Naive thymus-derived CD8-positive, alpha-beta T cell (primary cell): ENCODE data around the gene DHX32. TPM values are rescaled to one million over a fixed set of nuclear protein-coding genes. Genes with fewer than 3 reads are reported as not detected.

Experiments
- ATAC-seq, 2 donors: fragments of 150-1000 bp; cut with Tn5 transposase in 1 of 2; sonication (Bioruptor Pico), chemical (Tn5 transposase) in 1 of 2; 1 replicate in 1 of 2; 2 replicates in 1 of 2; pipeline ENCODE4 v1.10.0; 2021; ENCODE audit warnings: mild to moderate bottlenecking in 2 of 2, moderate library complexity in 2 of 2
- POLR2A ChIA-PET: fragments of 350-600 bp; sonication (Branson Sonifier 250); formaldehyde crosslinking; loops from one replicate; lab custom pipeline; 2021; ENCODE audit warnings: antibody characterized with exemption; lab: Charles Lee
- DNase-seq, 10 donors: peaks; one replicate each; pipeline versions ENCODE4 v3.0.0 to v3.0.0-alpha.2; 2020 to 2022
- H3K27ac Mint-ChIP-seq, 10 donors: one replicate each; pipeline ENCODE4 v1.8.0; 2020 to 2022; ENCODE audit warnings: mild to moderate bottlenecking in 10 of 10, mixed read lengths in 10 of 10, moderate library complexity in 4 of 10, inconsistent platforms in 1 of 10
- H3K27me3 Mint-ChIP-seq, 5 donors: one replicate each; pipeline ENCODE4 v1.8.0; 2021 to 2022; ENCODE audit warnings: mixed read lengths in 5 of 5
- H3K36me3 Mint-ChIP-seq, 3 donors: one replicate each; pipeline ENCODE4 v1.8.0; 2020 to 2022; ENCODE audit warnings: mixed read lengths in 3 of 3, mild to moderate bottlenecking in 2 of 3, inconsistent platforms in 1 of 3
- H3K4me1 Mint-ChIP-seq, 4 donors: one replicate each; pipeline ENCODE4 v1.8.0; 2021 to 2022; ENCODE audit warnings: mixed read lengths in 4 of 4
- H3K4me3 Mint-ChIP-seq, 10 donors: one replicate each; pipeline ENCODE4 v1.8.0; 2020 to 2022; ENCODE audit warnings: mild to moderate bottlenecking in 10 of 10, mixed read lengths in 10 of 10, moderate library complexity in 6 of 10, inconsistent platforms in 1 of 10
- H3K9me3 Mint-ChIP-seq, 9 donors: one replicate each; pipeline ENCODE4 v1.8.0; 2020 to 2022; ENCODE audit warnings: mixed read lengths in 9 of 9, mild to moderate bottlenecking in 3 of 9, inconsistent platforms in 1 of 9, moderate library complexity in 1 of 9
- polyA plus RNA-seq, 3 donors: library from polyadenylated mRNA; unstranded; fragments of 300-500 nt; fragmentation: Illumina TruSeq; gene quantifications; one replicate each; pipeline ENCODE4 v1.2.3, GENCODE V29; 2021
- total RNA-seq, 8 experiments: library from RNA in 2 of 8; stranded (reverse) in 2 of 8; gene quantifications; one replicate each; pipeline ENCODE4 v1.2.3 and lab custom pipeline; 2021 to 2026

Gene DHX32
- total and polyA plus RNA-seq, 5 experiments from 2014 or later: 11.5 to 19.1 (median 17.3) TPM

- peaks cover 0 to 12% (median 9%) of the 10 kb centered on the region in 4 donors for H3K4me1 Mint-ChIP-seq
- no peak for DNase-seq
- H3K9me3 Mint-ChIP-seq: no peaks in the 10 kb centered on the region
- no peaks in the 10 kb centered on the region for H3K27me3 Mint-ChIP-seq
- peaks cover 4 to 62% (median 38%) of the 10 kb centered on the region in 3 donors for H3K36me3 Mint-ChIP-seq
- POLR2A ChIA-PET: no interaction called here
- no peak for ATAC-seq
- H3K4me3 Mint-ChIP-seq: no peak overlapping the region
- no peak overlapping the region for H3K27ac Mint-ChIP-seq
Observed at GRCh38 chr10:125812128-125812750, 68.9 kb downstream of the DHX32 start.

GRCh38 chr10:125811251-125811650 lies 69.8 kb downstream of the DHX32 start:
- Mint-ChIP-seq H3K27me3 (no peaks in the 10 kb centered on the region), H3K4me3 (no peak overlapping the region), H3K27ac (no peak overlapping the region), H3K36me3 (peaks cover 4 to 72% (median 38%) of the 10 kb centered on the region in 3 donors), H3K4me1 (peaks cover 0 to 7% (median 5%) of the 10 kb centered on the region in 4 donors), H3K9me3 (no peaks in the 10 kb centered on the region)
- no peak for ATAC-seq
- no peak for DNase-seq
- POLR2A ChIA-PET: no interaction called here

GRCh38 chr10:125808047-125808446 lies 73.0 kb downstream of the DHX32 start:
- Mint-ChIP-seq H3K4me1 (peaks cover 0 to 5% (median 1%) of the 10 kb centered on the region in 4 donors), H3K9me3 (no peaks in the 10 kb centered on the region), H3K27me3 (no peaks in the 10 kb centered on the region), H3K36me3 (peaks cover 4 to 60% (median 27%) of the 10 kb centered on the region in 3 donors), H3K4me3 (no peak overlapping the region), H3K27ac (no peak overlapping the region)
- DNase-seq (no peak), ATAC-seq (no peak)
- POLR2A ChIA-PET: no interaction called here

GRCh38 chr10:125802739-125803138 lies 78.4 kb downstream of the DHX32 start:
- no peaks in the 10 kb centered on the region for H3K27me3 Mint-ChIP-seq
- peaks cover 0 to 1% (median 0%) of the 10 kb centered on the region in 4 donors for H3K4me1 Mint-ChIP-seq
- H3K36me3 Mint-ChIP-seq: peaks cover 0 to 62% (median 12%) of the 10 kb centered on the region in 3 donors
- no peaks in the 10 kb centered on the region for H3K9me3 Mint-ChIP-seq
- DNase-seq: no peak
- POLR2A ChIA-PET: no interaction called here
- H3K4me3 Mint-ChIP-seq: no peak overlapping the region
- H3K27ac Mint-ChIP-seq: no peak overlapping the region
- no peak for ATAC-seq

DNA sequence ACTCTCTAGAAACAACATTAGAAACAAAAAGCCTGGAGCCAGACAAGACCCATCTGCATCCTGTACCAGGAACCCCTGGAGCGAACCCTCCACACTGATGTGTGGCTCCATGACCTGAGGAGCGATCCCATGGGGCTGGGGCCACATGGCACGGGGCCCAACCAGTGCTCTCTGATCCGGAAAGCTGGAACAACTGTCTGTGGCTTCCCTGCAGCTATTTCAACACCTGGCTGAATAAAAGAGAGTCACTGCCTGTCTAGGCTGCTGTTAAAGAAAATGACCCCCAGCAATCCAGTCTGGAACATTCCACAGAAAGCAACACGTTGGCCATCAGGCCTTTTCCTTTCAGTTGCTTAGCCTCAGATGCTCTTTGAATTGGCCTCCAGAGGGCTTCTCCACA lies 79.0 kb downstream of the DHX32 start:
- Mint-ChIP-seq H3K36me3 (peaks cover 0 to 61% (median 11%) of the 10 kb centered on the region in 3 donors), H3K27me3 (no peaks in the 10 kb centered on the region), H3K9me3 (no peaks in the 10 kb centered on the region), H3K4me3 (no peak overlapping the region), H3K27ac (no peak overlapping the region), H3K4me1 (no peaks in the 10 kb centered on the region)
- POLR2A ChIA-PET: no interaction called here
- DNase-seq (no peak), ATAC-seq (no peak)

DNA sequence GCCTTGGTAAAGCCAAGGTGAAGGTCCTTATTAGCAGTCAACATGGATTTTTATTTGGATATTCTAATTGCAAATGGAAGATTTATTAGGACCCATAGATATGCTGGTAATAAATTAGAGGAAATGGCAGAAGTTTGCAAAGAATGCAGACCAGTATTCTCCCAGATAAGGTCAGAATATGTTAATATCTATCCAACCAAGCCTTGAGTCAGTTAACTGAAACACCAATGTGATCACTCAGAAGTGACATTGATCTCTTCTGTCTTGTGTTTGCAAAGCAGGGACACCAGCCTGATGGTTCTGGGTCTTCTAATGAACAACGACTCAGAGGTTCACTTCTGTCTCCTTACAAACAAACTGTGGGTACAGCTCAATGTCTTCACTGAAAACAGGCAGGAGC lies 79.5 kb downstream of the DHX32 start:
- POLR2A ChIA-PET: no interaction called here
- DNase-seq: no peak
- H3K36me3 Mint-ChIP-seq: peaks cover 0 to 59% (median 11%) of the 10 kb centered on the region in 3 donors
- no peaks in the 10 kb centered on the region for H3K9me3 Mint-ChIP-seq
- no peak overlapping the region for H3K4me3 Mint-ChIP-seq
- no peaks in the 10 kb centered on the region for H3K4me1 Mint-ChIP-seq
- no peak overlapping the region for H3K27ac Mint-ChIP-seq
- ATAC-seq: no peak
- no peaks in the 10 kb centered on the region for H3K27me3 Mint-ChIP-seq

DNA sequence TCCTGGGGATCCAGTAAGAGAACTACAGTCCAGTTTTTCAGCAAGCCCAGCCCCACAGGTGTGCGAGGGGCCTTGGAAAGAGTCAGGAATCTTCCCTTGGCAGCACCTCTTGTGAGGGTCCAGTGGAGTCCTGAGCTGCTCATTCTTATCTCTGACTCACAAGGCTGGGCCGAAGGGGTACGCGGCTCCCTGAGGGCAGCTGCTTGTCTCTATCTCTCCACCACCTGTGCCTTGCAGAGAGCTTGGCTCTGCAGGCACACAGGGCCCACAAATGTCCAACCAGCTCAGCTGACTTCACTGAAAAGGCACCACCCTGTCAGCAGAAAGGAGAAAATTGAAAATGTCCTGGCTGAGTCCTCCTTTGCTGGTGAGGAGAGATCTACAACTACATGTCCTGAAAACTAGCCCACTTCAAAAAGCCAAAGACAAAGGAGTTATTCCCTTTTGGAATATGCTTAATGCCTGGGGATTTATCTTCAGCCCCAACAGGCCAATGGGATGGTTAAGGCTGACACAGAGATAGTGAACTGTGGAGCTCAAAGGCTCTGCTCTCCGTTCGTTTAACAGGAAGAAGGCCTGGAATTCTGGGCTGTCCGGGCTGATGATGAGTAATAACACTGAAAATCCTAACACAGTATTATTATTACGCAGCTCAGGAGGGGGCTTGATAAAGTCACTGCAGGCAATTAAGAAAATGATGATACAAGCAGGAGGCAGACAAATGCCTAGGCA lies 81.5 kb downstream of the DHX32 start:
- POLR2A ChIA-PET: no interaction called here
- H3K4me1 Mint-ChIP-seq: no peaks in the 10 kb centered on the region
- H3K4me3 Mint-ChIP-seq: no peak overlapping the region

GRCh38 chr10:125797994-125798662 lies 83.0 kb downstream of the DHX32 start:
- POLR2A ChIA-PET: interaction anchor here (1.0 kb wide), 1 partner anchor 25 kb away, joined by 3 read pairs; the partner anchor contains the start of genes BCCIP and UROS
- no peak for ATAC-seq
- no peaks in the 10 kb centered on the region for H3K9me3 Mint-ChIP-seq
- peak overlapping the region in 3 of 10 donors; percentile 13 to 51 (median 33) for H3K27ac Mint-ChIP-seq
- peaks cover 0 to 64% (median 5%) of the 10 kb centered on the region in 3 donors for H3K36me3 Mint-ChIP-seq
- no peaks in the 10 kb centered on the region for H3K27me3 Mint-ChIP-seq
- H3K4me1 Mint-ChIP-seq: no peaks in the 10 kb centered on the region
- H3K4me3 Mint-ChIP-seq: no peak overlapping the region
- DNase-seq: no peak

More for the DNA sequence above, 81.5 kb downstream of the DHX32 start:
- Mint-ChIP-seq H3K36me3 (peaks cover 0 to 55% (median 5%) of the 10 kb centered on the region in 3 donors), H3K27ac (peak overlapping the region in 2 of 10 donors; percentile 15 to 43), H3K9me3 (no peaks in the 10 kb centered on the region), H3K27me3 (no peaks in the 10 kb centered on the region)
- DNase-seq (no peak), ATAC-seq (no peak)

- POLR2A ChIA-PET: interaction anchor here (1.0 kb wide), 1 partner anchor 26 kb away, joined by 3 read pairs; the partner anchor contains the start of genes BCCIP and UROS
- peaks cover 0 to 68% (median 6%) of the 10 kb centered on the region in 3 donors for H3K36me3 Mint-ChIP-seq
- DNase-seq (no peak), ATAC-seq (no peak)
- H3K9me3 Mint-ChIP-seq: no peaks in the 10 kb centered on the region
- no peak overlapping the region for H3K27ac Mint-ChIP-seq
- no peaks in the 10 kb centered on the region for H3K27me3 Mint-ChIP-seq
- H3K4me1 Mint-ChIP-seq: peaks cover 0 to 1% (median 0%) of the 10 kb centered on the region in 4 donors
- H3K4me3 Mint-ChIP-seq: no peak overlapping the region
Observed at GRCh38 chr10:125797424-125797823, 83.7 kb downstream of the DHX32 start.

- Mint-ChIP-seq H3K4me1 (peaks cover 0 to 4% (median 0%) of the 10 kb centered on the region in 4 donors), H3K9me3 (no peaks in the 10 kb centered on the region), H3K27ac (peak overlapping the region in 5 of 10 donors; percentile 23 to 77 (median 45)), H3K36me3 (peaks cover 0 to 67% (median 6%) of the 10 kb centered on the region in 3 donors), H3K4me3 (no peak overlapping the region), H3K27me3 (no peaks in the 10 kb centered on the region)
- POLR2A ChIA-PET: no interaction called here
- DNase-seq (no peak), ATAC-seq (no peak)
Observed at GRCh38 chr10:125795637-125796190, 85.4 kb downstream of the DHX32 start.

GRCh38 chr10:125795128-125795527 lies 86.0 kb downstream of the DHX32 start:
- POLR2A ChIA-PET: interaction anchor here (0.6 kb wide), 1 partner anchor 71 kb away, joined by 3 read pairs; no protein-coding TSS in a partner anchor
- DNase-seq: no peak
- Mint-ChIP-seq H3K27ac (no peak overlapping the region), H3K36me3 (peaks cover 0 to 65% (median 4%) of the 10 kb centered on the region in 3 donors), H3K4me3 (no peak overlapping the region), H3K4me1 (peaks cover 0 to 4% (median 0%) of the 10 kb centered on the region in 4 donors), H3K9me3 (no peaks in the 10 kb centered on the region), H3K27me3 (no peaks in the 10 kb centered on the region)
- no peak for ATAC-seq
